ENCODE data around the gene KRTAP5-5.
"Not testable (repeated sequence)": the region's sequence is repeated elsewhere in the genome, so short reads cannot be mapped to it uniquely, and the experiment has no call there.

Gene KRTAP5-5

DNA sequence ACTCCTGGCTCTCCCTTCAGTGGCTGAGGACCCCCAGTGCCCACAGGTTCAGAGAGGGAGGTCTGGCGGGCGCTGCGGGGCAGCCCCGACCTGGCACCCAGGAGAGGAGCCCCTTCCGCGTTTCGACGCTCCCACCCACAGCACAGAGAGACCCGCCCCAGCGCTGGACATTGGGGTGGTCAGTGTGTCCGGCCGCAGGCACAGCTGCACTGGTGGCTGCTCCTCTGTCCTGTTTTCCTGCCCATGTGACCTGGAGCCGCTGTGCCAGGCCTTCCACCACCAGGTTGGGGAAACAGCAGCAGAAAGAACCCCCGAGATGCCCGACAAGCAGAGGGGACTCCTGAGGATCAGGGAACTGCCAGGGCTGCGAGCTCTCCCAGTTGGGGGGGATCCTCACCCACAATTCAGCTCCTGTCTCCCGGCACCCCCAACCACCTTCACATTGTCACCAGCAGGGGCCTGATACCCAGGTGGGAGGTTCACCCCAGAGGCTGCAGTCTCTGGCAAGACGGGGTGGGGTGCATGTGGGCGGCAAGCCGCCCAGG, 13.6 kb downstream of the KRTAP5-5 start:
- DNase-seq: no peak

DNA sequence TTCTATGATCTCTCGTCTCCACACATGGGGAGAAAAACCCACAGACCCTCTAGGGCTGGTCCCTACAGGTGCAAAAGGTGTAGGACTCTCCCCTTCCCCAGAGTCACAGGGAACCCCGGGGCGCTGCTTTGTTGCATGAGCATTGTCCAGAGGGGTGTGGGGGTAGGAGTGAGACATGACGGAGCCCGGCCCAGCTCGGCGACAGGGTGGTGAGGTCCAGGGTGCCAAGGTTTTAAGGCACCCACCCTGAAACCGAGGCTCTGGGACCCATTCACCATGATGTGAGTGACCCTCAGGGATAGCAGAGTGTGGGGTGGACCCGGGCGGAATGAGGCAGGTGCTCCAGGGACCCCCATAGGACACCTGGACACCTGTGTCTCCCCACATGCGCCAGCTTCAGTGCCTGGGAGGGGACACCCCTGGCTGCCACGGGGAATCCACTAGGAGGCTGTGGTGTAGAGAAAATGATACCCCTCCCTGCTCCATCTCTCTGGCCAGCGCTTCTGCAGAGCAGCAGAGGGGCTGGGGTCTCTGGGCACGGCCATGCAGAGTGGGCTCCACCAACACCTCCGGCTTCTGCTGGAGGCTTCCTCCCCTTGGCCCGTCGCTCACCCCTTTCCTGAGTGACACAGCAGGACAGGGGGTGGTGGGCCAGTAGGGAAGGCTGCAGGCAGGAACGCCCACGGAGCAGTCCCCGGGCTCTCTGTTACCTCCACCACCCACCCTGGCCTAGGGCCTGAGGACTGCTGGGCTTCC, 15.2 kb downstream of the KRTAP5-5 start:
- DNase-seq: no peak

DNA sequence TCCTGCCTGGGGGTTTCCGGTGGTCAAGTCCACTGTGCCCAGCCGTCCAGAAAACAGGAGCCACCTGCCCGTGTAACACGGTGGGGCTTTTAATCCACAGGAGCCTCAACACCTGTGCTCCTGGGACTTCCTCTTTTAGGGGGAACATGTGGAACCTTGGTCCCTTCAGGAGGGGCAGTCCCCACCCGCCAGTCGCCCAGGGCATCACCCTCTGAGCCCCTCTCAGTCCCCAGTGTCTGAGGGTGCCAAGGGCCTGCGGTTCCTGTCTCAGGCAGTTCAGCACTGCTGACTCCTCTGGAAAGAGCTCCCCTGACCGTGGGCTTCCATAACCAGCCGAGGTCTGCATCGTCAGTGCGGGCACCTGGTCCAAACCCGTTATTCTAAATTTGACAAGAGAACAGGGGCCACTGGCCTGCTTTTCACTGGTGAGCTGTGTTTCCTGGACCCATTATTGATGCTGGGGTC, 15.8 kb downstream of the KRTAP5-5 start:
- DNase-seq: no peak

DNA sequence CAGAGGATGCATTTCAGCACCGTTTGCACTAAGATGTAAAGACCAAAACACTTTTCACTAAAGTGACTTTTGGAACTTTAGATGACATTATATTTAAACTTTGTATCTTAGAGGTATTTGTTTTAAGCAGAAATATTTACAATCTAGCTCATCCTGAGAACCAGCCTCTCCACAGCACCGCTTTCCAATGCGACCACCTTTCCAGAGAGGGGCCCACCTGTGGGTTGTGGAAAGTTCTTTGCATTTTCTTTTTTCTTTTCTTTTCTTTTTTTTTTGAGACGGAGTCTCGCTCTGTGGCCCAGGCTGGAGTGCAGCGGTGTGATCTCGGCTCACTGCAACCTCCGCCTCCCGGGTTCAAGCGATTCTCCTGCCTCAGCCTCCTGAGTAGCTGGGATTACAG, 17.0 kb downstream of the KRTAP5-5 start:
- DNase-seq: not testable (repeated sequence)

DNA sequence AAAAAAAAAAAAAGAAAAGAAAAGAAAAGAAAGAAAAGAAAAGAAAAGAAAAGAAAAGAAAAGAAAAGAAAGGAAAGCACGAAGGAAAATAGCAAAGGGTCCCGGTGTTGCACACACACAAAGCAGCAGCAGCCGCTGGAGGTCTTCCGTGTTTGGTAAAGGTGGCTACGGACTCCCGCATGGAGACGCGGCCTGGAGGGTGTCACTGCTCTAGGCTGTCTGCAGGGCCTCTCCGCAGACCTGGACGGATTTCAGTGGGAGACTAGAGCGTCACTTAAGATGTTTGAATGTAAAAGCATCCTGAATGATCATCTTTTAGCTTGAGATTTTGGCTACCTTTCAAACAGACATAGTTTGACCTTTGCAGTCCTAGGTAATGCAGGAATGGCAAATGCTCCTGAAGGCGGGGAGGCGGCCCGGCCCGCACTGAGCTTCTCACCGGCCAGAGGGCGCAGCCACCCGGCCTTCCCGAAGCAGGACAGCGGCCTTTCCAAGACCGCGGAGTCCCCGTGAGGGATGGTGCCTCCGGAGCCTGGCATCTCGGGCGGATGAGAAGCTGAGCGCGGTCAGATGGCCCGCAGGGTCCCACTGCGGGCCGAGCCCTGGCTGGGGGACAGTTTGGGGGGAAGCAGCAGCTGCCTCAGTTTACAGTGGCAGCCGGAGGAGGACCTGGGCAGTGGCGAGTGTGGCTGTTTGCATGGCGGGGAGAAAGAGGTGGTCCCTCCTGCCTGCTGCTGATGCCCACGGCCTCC, 18.5 kb downstream of the KRTAP5-5 start:
- no peak for DNase-seq

DNA sequence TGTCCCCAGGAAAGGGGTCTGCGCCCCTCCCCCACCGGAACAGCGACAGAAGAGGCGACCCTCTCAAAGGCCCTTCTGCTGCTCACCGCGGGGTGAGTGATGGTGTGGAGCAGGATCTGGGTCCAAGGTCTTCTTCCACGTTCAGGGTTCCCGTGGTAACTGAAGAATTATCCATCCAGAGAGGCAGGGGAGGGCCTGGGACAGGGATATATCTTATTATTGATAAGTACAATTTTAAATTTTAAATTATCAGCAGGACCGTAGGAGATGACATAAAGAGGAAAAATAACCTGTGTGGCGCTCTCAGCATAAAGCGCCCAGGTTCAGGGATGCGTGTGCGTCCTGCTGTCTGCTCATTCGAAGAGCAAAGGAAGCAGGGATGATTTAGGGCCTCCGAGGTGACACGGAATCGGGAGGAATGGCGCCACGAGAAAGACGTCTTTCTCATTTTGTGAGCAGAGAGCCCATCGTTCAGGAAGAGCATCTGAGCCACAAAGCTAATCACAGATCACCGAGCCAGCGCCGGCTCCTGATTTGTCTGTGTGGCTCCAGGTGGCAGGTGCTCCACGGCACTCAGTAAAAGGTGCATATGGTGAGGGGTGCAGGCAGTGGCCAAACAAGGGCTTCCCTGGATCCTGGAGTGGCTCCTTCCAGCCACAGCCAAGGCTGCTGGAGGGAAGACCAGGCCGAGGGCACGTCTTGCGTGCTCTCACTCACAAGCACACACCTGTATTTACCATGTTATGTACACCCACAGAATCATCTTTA, 19.3 kb downstream of the KRTAP5-5 start:
- DNase-seq: no peak

DNA sequence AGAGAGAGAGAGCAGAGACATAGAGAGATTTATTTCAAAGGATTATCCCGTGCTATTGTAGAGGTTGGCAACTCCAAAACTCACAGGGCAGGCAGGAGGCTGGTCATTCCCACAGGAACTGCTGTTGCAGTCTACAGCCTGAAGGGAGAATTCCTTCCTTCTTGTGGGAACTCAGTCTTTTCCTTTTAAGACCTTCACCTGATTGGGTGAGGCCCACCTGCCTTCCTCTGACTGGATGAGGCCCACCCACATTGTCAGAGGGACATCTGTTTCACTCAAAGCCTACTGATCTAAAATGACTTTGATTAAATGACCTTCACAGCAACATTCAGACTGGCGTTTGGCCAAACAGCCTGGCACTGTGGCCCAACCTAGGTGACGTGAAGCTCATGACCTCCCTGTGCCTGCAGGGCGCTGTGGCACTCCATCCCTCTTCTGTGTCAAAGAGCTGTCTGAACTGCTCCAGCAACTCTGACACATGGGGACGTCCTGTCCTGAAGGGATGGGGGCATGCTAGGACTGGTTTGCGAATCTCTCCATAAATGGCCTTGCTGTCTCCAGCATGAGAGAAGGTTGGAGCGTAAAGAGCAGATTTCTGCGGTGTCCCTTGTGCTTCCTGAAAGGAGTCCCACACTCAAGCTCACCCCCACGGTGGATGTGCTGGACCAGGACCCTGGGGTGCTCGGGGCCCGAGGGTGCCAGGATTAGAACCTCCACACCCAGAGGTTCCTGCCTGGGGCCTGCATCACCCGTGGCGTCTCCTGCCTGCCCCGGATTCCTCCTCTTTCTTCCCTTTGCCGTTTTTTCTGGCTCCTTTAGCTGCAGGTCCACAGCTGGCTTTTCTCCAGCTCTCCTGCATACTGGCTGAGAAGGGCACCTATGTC, 20.7 kb downstream of the KRTAP5-5 start:
- DNase-seq: no peak

DNA sequence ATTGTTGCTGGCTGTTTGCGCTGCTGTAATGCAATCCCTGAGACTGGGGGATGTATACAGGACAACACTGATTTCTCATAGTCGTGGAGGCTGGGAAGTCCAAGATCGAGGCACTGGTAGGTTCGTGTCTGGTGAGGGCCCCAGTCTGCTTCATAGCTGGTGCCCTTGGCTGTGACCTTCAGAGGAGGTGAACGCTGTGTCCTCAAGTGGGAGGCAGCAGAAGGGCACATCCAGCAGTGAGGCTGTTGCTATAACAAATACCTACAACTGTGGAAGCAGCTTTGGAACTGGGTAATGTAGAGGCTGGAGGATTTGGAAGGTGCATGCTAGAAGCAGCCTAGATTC, 21.3 kb downstream of the KRTAP5-5 start:
- peak; percentile 50 for DNase-seq

DNA sequence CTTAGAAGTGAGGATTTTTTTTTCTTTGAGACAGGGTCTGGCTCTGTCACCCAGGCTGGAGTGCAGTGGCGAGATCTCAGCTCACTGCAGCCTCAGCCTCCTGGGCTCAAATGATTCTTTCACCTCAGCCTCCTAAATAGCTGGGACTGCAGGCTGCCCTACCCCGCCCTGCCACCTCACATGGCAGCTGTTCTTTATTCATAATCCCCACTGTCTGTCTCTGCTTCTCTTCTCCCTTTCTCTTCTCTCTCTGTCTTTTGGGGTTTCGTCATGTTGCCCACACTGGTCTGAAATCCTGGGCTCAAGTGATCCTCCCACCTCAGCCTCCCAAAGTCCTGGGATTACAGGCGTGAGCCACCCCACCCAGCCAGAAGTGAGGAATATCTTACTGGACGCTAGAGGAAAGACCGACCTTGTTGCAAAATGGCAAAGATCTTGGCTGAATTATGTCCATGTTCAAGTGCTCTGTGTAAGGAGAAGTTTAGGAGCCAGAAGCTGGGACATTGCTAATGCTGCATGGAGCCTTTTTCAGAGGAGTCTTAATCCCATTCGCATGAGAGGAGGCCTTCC, 21.9 kb downstream of the KRTAP5-5 start:
- peak; percentile 30 for DNase-seq

DNA sequence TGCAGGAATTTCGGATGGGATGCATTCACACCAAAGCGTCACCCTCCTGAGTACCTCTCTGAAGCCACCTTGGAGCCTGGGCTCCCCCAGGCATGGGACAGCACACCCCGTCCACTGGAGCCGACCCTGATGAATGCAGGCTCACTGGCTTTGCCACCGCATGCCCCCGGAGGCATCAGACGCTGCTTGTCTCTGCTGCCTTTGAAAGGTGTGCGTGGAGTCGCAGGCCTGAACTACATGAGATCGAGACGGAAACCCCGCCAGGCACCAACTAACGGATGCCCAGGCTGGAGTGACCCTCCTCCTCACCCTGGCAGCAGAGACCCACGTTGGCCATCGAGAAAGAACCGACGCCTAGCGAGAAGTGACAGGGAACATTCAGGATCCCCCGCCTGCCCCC, 22.5 kb downstream of the KRTAP5-5 start:
- DNase-seq: peak; percentile 57

DNA sequence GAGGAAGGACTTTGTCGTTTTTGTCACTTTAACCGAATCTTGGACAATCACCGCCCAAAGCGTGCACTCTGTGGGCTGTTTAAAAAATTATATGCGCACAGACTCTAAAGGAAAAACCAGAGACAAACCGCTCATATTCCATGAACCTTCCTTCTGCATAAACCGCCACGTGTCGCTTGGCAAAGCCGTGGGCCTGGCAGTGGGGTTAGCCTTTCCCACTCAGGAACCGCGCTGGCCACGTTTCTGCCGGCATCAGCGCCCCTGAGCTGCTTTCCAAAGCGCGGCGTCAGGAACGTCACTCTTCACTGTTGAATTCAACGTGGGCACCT, 22.8 kb downstream of the KRTAP5-5 start:
- DNase-seq: no peak

DNA sequence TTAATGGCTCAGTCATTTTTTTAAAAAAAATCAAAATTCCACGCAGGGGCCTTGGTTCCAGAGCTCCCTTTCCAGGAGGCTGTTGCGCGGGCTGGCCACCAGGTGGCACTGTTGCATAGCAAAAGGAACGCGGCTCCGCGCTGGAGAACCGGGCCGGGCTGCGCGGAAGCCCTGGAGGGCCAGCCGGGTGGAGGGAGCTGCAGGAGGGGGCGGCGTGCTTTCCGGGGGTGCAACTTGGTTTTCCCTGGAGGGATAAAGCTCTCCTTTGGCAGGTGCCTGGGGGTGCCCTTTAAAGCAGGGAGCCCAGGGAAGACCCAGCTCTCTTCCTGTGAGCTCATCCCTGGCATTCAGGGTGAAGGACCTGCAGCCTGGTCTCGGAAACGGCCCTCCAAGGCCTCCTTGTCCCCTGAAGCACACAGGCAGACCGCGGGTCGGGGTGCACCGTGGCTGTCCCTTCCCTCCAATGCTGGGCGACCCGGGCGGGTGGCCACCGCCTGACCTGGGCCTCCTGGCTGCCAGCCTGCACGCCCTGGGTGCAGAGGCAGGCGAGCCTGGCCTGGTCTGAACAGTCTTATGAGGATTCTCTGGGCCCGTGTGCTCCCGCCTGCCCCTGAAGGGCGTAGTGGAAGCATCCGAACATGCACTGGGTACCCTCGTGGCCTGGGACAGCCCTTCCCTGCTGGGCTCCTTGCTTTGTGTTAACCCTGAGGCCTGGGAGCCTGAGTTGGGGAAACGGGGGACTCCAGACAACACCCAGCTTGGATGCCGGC, 23.4 kb downstream of the KRTAP5-5 start:
- peak; percentile 93 for DNase-seq

DNA sequence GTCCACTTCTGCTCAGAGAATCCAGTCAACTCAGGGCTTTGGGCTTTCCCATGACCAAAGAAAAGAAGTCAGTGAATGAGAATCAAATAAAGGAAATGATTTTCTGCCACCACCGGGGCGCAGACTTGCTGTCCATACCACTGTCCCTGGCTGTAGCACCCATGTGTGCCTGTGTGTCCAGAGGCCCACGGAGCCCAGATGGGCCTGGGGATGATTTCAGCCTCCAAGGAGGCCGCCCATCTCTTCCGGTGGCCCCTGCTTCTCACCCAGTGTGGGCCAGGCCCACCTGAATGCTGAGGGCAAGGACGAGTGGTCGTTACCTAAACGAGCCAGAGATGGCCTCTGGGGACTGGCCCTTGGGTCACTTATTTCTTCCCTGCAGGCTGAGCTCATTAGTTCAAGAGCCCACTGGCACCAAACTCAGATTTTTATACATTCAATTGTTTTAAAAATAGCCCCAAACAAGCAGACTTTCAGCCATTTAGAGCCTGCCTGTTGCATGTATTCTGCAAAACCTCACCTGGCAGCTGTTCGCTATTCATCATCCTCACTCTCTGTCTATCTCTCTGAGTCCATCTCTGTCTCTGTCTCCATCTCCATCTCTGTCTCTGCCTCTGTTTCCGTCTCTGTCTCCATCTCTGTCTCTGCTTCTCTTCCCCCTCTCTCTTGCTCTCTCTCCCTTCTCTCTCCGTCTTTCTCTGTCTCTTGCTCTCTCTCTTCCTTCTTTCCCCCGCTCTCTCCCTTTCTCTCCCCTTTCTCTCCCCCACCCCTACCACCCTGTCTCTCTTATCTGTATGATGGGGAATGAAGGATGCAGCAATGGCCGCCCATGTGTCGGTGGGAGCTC, 24.2 kb downstream of the KRTAP5-5 start:
- DNase-seq: peak; percentile 41

DNA sequence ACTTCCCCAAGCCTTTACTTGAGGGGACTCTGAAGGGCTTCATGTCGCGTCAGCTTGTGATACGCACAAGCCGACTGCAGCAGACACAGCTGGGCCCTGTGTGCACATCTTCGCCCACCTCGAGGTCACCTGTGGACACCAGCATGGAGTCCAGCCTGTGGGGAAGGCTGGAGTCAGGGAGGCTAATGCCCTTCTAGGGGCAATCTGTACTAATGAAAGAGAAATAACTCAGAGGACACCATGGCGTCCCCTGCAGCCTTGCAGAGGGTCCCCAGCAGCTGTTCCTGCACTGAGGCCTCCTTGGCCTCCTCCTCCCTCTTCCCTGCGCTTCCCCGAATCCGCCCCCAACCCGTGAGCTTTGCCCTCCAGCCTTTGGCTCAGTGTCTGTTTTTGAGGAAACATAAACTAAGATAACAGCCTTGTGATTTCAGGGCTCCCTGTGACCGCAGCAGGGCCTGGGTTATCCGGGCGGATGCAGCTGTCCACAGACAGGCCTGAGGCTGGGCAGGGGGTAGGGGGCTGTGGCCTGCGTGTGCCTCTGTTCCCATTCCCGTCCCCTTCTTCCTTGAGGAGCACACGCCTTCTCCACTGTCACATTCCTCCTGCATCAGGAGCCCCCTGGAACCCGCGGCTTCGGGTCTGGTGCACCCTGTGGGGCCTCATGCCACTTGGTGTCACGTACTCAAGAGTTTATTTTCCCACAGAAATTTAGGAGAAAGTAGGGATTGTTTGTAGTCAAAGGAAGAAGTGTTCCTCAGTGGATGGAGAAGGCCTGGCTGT, 25.0 kb downstream of the KRTAP5-5 start:
- peak; percentile 19 for DNase-seq

DNA sequence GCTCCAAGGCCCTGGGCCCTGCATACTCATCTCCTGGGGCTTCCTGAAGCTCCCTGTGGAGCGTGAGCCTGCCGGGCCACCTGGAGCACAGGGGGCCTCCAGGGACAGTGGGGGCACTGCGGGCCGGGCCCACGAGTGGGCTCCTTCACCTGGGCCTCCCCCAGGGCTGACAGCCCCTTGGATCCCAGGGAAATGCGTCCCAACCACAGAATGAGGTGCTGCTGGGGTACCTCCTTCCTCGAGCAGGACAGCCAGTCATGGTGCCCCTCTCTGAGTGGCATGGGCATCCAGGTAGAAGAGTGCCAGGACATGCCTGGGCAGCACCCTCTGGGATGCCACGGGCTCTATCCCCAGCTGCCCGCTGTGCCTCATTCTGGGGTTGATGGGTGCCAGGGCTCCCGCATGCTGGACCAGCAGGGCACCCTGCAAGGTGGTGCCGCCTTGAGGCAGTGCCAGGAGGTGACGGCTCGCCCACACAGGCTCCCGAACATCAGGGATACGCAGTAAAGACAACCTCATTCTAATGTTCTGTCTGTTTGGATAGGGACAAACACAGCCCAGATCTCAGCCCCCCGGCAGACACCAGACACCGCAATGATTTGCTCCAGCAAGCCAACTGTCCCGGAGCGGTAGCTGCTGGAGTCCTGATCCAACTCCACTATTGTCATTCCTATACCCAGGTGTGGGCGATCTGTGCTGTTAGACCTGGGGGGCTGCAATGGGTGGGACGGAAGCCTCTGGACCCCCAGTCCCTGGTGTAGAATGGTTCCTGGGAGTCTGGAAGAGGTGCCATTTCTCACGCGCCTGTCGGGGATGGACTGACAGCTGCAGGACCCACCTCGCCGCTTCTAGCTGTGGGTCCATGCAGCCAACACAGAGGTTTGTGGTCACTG, 25.8 kb downstream of the KRTAP5-5 start:
- DNase-seq: peak; percentile 47

DNA sequence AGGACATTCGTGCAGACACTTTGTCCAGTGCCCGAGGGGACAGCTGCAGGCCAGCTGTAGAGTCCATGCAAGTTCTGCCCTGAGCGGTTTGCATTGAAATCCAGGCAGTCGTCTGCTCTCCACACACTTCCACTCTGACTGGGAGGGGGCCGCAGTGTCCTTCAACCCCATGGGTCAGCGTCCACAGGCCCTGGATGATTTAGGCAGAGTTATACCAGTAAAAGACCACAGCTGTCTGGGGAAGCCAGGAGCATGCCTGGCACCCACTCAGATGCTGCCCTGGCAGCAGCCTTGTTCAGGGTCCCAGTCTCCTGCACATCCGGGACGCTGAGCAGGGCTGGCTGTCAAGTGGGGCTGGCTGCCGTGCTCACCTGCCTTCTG, 26.5 kb downstream of the KRTAP5-5 start:
- no peak for DNase-seq

DNA sequence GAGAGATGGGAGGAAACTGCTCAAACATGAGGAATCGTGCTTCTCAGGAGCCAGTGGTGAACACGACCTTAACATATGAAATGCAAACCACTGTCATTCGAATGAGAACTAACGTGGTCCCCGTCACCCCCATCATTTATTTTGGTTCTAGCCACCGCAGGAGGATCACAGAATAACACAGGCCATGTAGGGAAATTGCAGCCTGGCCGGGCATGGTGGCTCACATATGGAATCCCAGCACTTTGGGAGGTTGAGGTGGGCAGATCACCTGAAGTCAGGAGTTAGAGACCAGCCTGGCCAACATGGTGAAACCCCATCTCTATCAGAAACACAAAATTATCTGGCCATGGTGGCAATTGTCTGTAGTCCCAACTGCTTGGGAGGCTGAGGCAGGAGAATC, 27.1 kb downstream of the KRTAP5-5 start:
- DNase-seq: no peak

DNA sequence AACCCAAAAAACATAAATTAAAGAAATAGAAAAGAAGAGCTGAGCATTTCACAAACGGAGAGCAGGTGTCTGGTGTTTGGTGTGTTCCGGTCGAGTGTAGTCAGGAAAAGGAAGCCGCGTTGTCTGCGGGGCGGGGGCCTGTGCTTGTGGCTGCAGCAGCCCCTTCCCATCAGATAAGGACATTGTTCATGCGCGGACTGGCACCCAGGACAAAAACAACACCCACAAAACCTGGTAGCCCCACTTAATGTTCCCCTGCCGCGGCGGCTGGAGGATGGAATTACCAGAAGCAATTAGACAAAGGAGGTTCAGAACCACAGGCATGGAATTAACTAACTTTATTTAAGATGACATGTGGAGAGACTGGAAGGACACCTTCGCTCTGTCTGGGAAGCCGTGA, 29.9 kb downstream of the KRTAP5-5 start:
- DNase-seq: no peak

All from activated effector memory CD4-positive, alpha-beta T cell treated with anti-CD3 and anti-CD28 coated beads, Interleukin-2, amount 50 U/mL, for 16 hours (primary cell).